ENCODE data around the gene SOX14.

- TF ChIP-seq CTCF (IDR thresholded peaks at IDR 0.05) (no peak), POLR2A (IDR thresholded peaks at IDR 0.05) (no peak), EP300 (IDR thresholded peaks at IDR 0.05) (no peak)
Observed at GRCh38 chr3:137763594-137763938, 549 bp upstream of the SOX14 start.
